GM12875 (cell line): ENCODE data around the gene DHX8.
"Not testable (repeated sequence)": the region's sequence is repeated elsewhere in the genome, so short reads cannot be mapped to it uniquely, and the experiment has no call there.

Experiments used
- H3K4me3 ChIP-seq: one replicate; pipeline ENCODE4 v1.5.1; 2011; ENCODE audit warnings: low read depth, low read length, control low read depth
- CTCF ChIP-seq: IDR thresholded peaks from 2 replicates; pipeline ENCODE4 v1.5.1; 2011; ENCODE audit warnings: low read depth, mild to moderate bottlenecking, control low read depth, inconsistent platforms, low read length, moderate library complexity, borderline replicate concordance; ENCODE audit not compliant: insufficient read depth

DHX8 gene

GRCh38 chr17:43453331-43453812, 30.4 kb upstream of the DHX8 start:
- H3K4me3 ChIP-seq, result no peak overlapping the region
- TF ChIP-seq CTCF, result no peak

- no peak for TF ChIP-seq CTCF
- H3K4me3 ChIP-seq, result no peak overlapping the region
Observed at GRCh38 chr17:43454868-43455267, 28.9 kb upstream of the DHX8 start.

GRCh38 chr17:43456029-43456428, 27.7 kb upstream of the DHX8 start:
- TF ChIP-seq CTCF, result no peak
- H3K4me3 ChIP-seq, result no peak overlapping the region

GRCh38 chr17:43456661-43457361, 27.0 kb upstream of the DHX8 start:
- no peak overlapping the region for H3K4me3 ChIP-seq
- no peak for TF ChIP-seq CTCF

- no peak for TF ChIP-seq CTCF
Observed at GRCh38 chr17:43457362-43457692, 26.4 kb upstream of the DHX8 start.

GRCh38 chr17:43459878-43460277, 23.9 kb upstream of the DHX8 start:
- H3K4me3 ChIP-seq, result not testable (repeated sequence)

More at GRCh38 chr17:43457362-43457692, 26.4 kb upstream of the DHX8 start:
- H3K4me3 ChIP-seq, result no peak overlapping the region

- TF ChIP-seq CTCF, result no peak
- no peak overlapping the region for H3K4me3 ChIP-seq
Observed at GRCh38 chr17:43461185-43461584, 22.6 kb upstream of the DHX8 start.

GRCh38 chr17:43462569-43462968, 21.2 kb upstream of the DHX8 start:
- not testable (repeated sequence) for H3K4me3 ChIP-seq
